Karpas-422 (cell line): ENCODE data around the gene CFAP43. TPM values are rescaled to one million over a fixed set of nuclear protein-coding genes. Genes with fewer than 3 reads are reported as not detected.
A peak's percentile ranks its signal among the peaks of the same experiment; 100 is the strongest.

Experiments used
- DNase-seq: peaks from one replicate; pipeline ENCODE4 v3.0.0-alpha.2; 2015
- H2AFZ ChIP-seq: fragments of 200-600 bp; sonication (generic); 2 replicates; pipeline ENCODE4 v1.6.1; 2014; ENCODE audit warnings: antibody characterized with exemption, low read length, mixed read lengths
- H3K27ac ChIP-seq: fragments of 200-600 bp; sonication (generic); 2 replicates; pipeline ENCODE4 v1.5.1; 2014; ENCODE audit warnings: mild to moderate bottlenecking, low read length, moderate library complexity
- H3K27me3 ChIP-seq: fragments of 200-600 bp; sonication (generic); 2 replicates; pipeline ENCODE4 v1.6.1; 2014; ENCODE audit warnings: low read length, mixed read lengths
- H3K36me3 ChIP-seq: fragments of 200-600 bp; sonication (generic); 2 replicates; pipeline ENCODE4 v1.6.1; 2014; ENCODE audit warnings: low read length, mixed read lengths; ENCODE audit not compliant: insufficient read depth
- H3K4me1 ChIP-seq: fragments of 200-600 bp; sonication (generic); 2 replicates; pipeline ENCODE4 v1.6.1; 2014; ENCODE audit warnings: mild to moderate bottlenecking, low read length, mixed read lengths
- H3K4me2 ChIP-seq: fragments of 200-600 bp; sonication (generic); 2 replicates; pipeline ENCODE4 v1.6.1; 2014; ENCODE audit warnings: low read length, low read depth, mild to moderate bottlenecking; ENCODE audit not compliant: poor library complexity, severe bottlenecking
- H3K4me3 ChIP-seq: fragments of 200-600 bp; sonication (generic); 2 replicates; pipeline ENCODE4 v1.5.1; 2014; ENCODE audit warnings: mild to moderate bottlenecking, antibody characterized with exemption, low read length, mixed read lengths
- H3K79me2 ChIP-seq: fragments of 200-600 bp; sonication (generic); 2 replicates; pipeline ENCODE4 v1.6.1; 2014; ENCODE audit warnings: mild to moderate bottlenecking, low read length, mixed read lengths
- H3K9ac ChIP-seq: fragments of 200-600 bp; sonication (generic); 2 replicates; pipeline ENCODE4 v1.6.0; 2014; ENCODE audit warnings: low read length
- H3K9me2 ChIP-seq: fragments of 200-600 bp; sonication (generic), shearing (Covaris generic); replicated peaks from 2 replicates; pipeline ENCODE4 v1.6.0; 2014; ENCODE audit warnings: mild to moderate bottlenecking, low read length, moderate library complexity; ENCODE audit not compliant: insufficient read depth
- H3K9me3 ChIP-seq: fragments of 300-700, 200-600 bp; sonication (generic); 2 replicates; pipeline ENCODE4 v1.6.1; 2014; ENCODE audit warnings: low read length, mixed read lengths
- H4K20me1 ChIP-seq: fragments of 200-600 bp; sonication (generic); 2 replicates; pipeline ENCODE4 v1.6.1; 2014; ENCODE audit warnings: mild to moderate bottlenecking, antibody characterized with exemption, low read length, low read depth; ENCODE audit not compliant: insufficient read depth
- total RNA-seq: library from RNA; depleted of rRNA; stranded (reverse); fragments of >200 nt; shearing (Covaris generic); gene quantifications from 2 replicates; pipeline ENCODE4 v1.2.3, GENCODE V29; 2014; ENCODE audit warnings: low replicate concordance

The CFAP43 gene
- total RNA-seq, 1 experiment from 2014 or later: 0.07 TPM

GRCh38 chr10:104259999-104260774 is 28.0 kb upstream of the CFAP43 start:
- Histone ChIP-seq H3K4me1 (peaks cover 18% of the 10 kb centered on the region), H3K9ac (no peak overlapping the region), H3K79me2 (peaks cover 97% of the 10 kb centered on the region), H3K9me3 (no peaks in the 10 kb centered on the region), H3K9me2 (no peaks in the 10 kb centered on the region), H3K36me3 (peaks cover 52% of the 10 kb centered on the region; the same call in 1 of the 2 replicates), H3K4me2 (no peak overlapping the region), H4K20me1 (no peaks in the 10 kb centered on the region; the same call in 1 of the 2 replicates), H3K27ac (no peak overlapping the region), H3K27me3 (no peaks in the 10 kb centered on the region), H2AFZ (no peak overlapping the region), H3K4me3 (no peak overlapping the region)
- DNase-seq: peak; percentile 34

- H3K9me2 ChIP-seq: no peaks in the 10 kb centered on the region
- no peak overlapping the region for H2AFZ ChIP-seq
- H3K36me3 ChIP-seq: peaks cover 48% of the 10 kb centered on the region; the same call in 1 of the 2 replicates
- no peak overlapping the region for H3K9ac ChIP-seq
- H3K4me2 ChIP-seq: no peak overlapping the region
- no peaks in the 10 kb centered on the region; the same call in 1 of the 2 replicates for H4K20me1 ChIP-seq
- DNase-seq: peak; percentile 37
- no peak overlapping the region for H3K4me3 ChIP-seq
- H3K4me1 ChIP-seq: peaks cover 20% of the 10 kb centered on the region
- H3K27me3 ChIP-seq: no peaks in the 10 kb centered on the region
- peaks cover 95% of the 10 kb centered on the region for H3K79me2 ChIP-seq
- no peaks in the 10 kb centered on the region for H3K9me3 ChIP-seq
- H3K27ac ChIP-seq: no peak overlapping the region
Measured at GRCh38 chr10:104259456-104259855, 27.3 kb upstream of the CFAP43 start.

GRCh38 chr10:104258209-104258608 is 26.0 kb upstream of the CFAP43 start:
- Histone ChIP-seq H4K20me1 (no peaks in the 10 kb centered on the region; the same call in 1 of the 2 replicates), H3K79me2 (peaks cover 82% of the 10 kb centered on the region), H3K27ac (no peak overlapping the region), H3K36me3 (peaks cover 37% of the 10 kb centered on the region; the same call in 1 of the 2 replicates), H3K9ac (no peak overlapping the region), H3K4me2 (no peak overlapping the region), H3K4me3 (no peak overlapping the region), H3K9me2 (no peaks in the 10 kb centered on the region), H3K27me3 (no peaks in the 10 kb centered on the region), H3K9me3 (no peaks in the 10 kb centered on the region), H2AFZ (no peak overlapping the region), H3K4me1 (peaks cover 23% of the 10 kb centered on the region)
- peak; percentile 11 for DNase-seq

- H3K9me2 ChIP-seq: no peaks in the 10 kb centered on the region
- no peaks in the 10 kb centered on the region; the same call in 1 of the 2 replicates for H4K20me1 ChIP-seq
- DNase-seq: no peak
- peak overlapping the region; percentile 95 for H3K4me2 ChIP-seq
- H3K36me3 ChIP-seq: peaks cover 32% of the 10 kb centered on the region; the same call in 1 of the 2 replicates
- H2AFZ ChIP-seq: no peak overlapping the region
- no peak overlapping the region for H3K4me3 ChIP-seq
- no peaks in the 10 kb centered on the region for H3K9me3 ChIP-seq
- H3K9ac ChIP-seq: no peak overlapping the region
- no peak overlapping the region for H3K27ac ChIP-seq
- H3K79me2 ChIP-seq: peaks cover 74% of the 10 kb centered on the region
- H3K27me3 ChIP-seq: no peaks in the 10 kb centered on the region
- H3K4me1 ChIP-seq: peaks cover 23% of the 10 kb centered on the region
Measured at GRCh38 chr10:104257235-104257634, 25.1 kb upstream of the CFAP43 start.

GRCh38 chr10:104256335-104256961 is 24.3 kb upstream of the CFAP43 start:
- no peaks in the 10 kb centered on the region for H3K9me3 ChIP-seq
- H3K79me2 ChIP-seq: peaks cover 66% of the 10 kb centered on the region
- peak overlapping the region; percentile 88 for H3K4me3 ChIP-seq
- no peaks in the 10 kb centered on the region; the same call in 1 of the 2 replicates for H4K20me1 ChIP-seq
- H3K27ac ChIP-seq: 0 out of 2 replicates have a peak overlapping the region, but pooled peaks have one; percentile 25
- peaks cover 23% of the 10 kb centered on the region for H3K4me1 ChIP-seq
- no peak overlapping the region for H2AFZ ChIP-seq
- peak overlapping the region; percentile 95 for H3K4me2 ChIP-seq
- H3K9ac ChIP-seq: peak overlapping the region; percentile 96
- no peaks in the 10 kb centered on the region for H3K9me2 ChIP-seq
- no peaks in the 10 kb centered on the region for H3K27me3 ChIP-seq
- DNase-seq: peak; percentile 47
- H3K36me3 ChIP-seq: peaks cover 29% of the 10 kb centered on the region; the same call in 1 of the 2 replicates

- Histone ChIP-seq H2AFZ (no peak overlapping the region), H3K9me2 (no peaks in the 10 kb centered on the region), H3K27me3 (no peaks in the 10 kb centered on the region), H3K36me3 (peaks cover 20% of the 10 kb centered on the region; the same call in 1 of the 2 replicates), H3K4me2 (peak overlapping the region; percentile 95), H3K4me1 (peaks cover 23% of the 10 kb centered on the region), H4K20me1 (no peaks in the 10 kb centered on the region; the same call in 1 of the 2 replicates), H3K79me2 (peaks cover 56% of the 10 kb centered on the region), H3K9me3 (no peaks in the 10 kb centered on the region), H3K27ac (peak overlapping the region; percentile 25; the same call in 1 of the 2 replicates), H3K4me3 (peak overlapping the region; percentile 88), H3K9ac (peak overlapping the region; percentile 96)
- DNase-seq: peak; percentile 67
Measured at GRCh38 chr10:104255311-104255981, 23.3 kb upstream of the CFAP43 start.

GRCh38 chr10:104254493-104255310 is 22.5 kb upstream of the CFAP43 start, which contains the start of gene GSTO1:
Gene GSTO1, plus strand, starts transcription at chr10:104254892. Its CDS starts 37 bp downstream, at chr10:104254929.
- H2AFZ ChIP-seq: peak within 1 kb of the TSS; percentile 90
- no peaks in the 10 kb centered on the region for H3K27me3 ChIP-seq
- H3K27ac ChIP-seq: peak within 1 kb of the TSS; percentile 25; the same call in 1 of the 2 replicates
- H3K4me3 ChIP-seq: peak within 1 kb of the TSS; percentile 88
- H3K36me3 ChIP-seq: peaks cover 12% of the 10 kb centered on the region; the same call in 1 of the 2 replicates
- no peaks in the 10 kb centered on the region for H3K9me2 ChIP-seq
- peaks cover 49% of the 10 kb centered on the region for H3K79me2 ChIP-seq
- peaks cover 23% of the 10 kb centered on the region for H3K4me1 ChIP-seq
- H3K9ac ChIP-seq: peak within 1 kb of the TSS; percentile 96
- peak; percentile 86 for DNase-seq
- no peaks in the 10 kb centered on the region for H3K9me3 ChIP-seq
- no peaks in the 10 kb centered on the region; the same call in 1 of the 2 replicates for H4K20me1 ChIP-seq
- H3K4me2 ChIP-seq: peak within 1 kb of the TSS; percentile 95
